ENCODE data around the gene CBX3.
"Not testable (repeated sequence)": the region's sequence is repeated elsewhere in the genome, so short reads cannot be mapped to it uniquely, and the experiment has no call there.

The CBX3 gene

DNA sequence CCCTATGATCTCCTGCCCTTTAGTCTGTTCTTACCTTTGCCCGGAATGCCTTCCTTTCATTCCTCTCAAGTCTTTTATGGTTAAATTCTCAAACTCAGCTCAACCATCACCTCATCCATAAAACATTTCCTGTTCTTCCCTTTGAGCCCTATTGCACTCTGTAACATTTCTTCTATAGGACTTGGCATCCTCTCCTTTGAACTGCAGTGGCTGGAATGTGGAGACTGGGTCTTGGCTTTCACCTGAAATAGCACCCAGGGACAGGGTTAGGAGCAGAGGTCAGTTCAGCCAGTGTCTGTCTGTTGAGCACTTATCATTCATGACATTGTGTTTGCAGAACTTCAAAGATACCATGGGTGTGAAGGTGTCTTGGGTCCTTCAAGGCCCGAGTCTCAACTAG is 42.3 kb upstream of the CBX3 start:
- H3K4me3 ChIP-seq (ENCODE audit: low read depth, low read length): no peak overlapping the region
- H3K4me1 ChIP-seq (ENCODE audit: control insufficient read depth, insufficient read depth, low read length): peaks cover 45% of the 10 kb centered on the region
- peaks cover 6% of the 10 kb centered on the region; the same call in 1 of the 2 replicates for H3K27me3 ChIP-seq (ENCODE audit: control insufficient read depth, insufficient read depth, low read length)
- no peak overlapping the region for H3K9ac ChIP-seq (ENCODE audit: low read depth, low read length)
- H3K9me3 ChIP-seq (ENCODE audit: control insufficient read depth, insufficient read depth, low read length): no peaks in the 10 kb centered on the region
- no peaks in the 10 kb centered on the region for H3K36me3 ChIP-seq (ENCODE audit: control insufficient read depth, insufficient read depth, low read length)
- H3K27ac ChIP-seq (ENCODE audit: low read depth, low read length): no peak overlapping the region

DNA sequence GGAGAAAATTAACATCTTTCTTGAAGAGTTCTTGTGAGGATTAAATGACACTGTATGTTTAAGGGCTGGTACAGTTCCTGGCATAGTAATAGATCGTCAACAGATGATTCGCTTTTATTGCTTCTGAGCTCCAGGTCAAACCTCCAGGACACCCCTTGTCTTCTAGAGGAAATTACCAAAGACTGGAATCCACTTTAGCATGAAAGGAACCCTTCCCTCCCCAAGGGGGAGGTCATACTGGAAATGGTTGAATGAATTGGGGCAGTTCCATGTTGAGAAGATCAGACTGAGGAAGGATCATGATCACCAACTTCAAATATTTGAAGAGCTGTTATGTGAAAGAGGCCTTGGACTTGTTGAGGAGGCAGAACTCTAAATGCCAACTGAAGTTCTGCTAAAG is 40.6 kb upstream of the CBX3 start:
- peaks cover 34% of the 10 kb centered on the region for H3K4me1 ChIP-seq (ENCODE audit: control insufficient read depth, insufficient read depth, low read length)
- no peak overlapping the region for H3K27ac ChIP-seq (ENCODE audit: low read depth, low read length)

DNA sequence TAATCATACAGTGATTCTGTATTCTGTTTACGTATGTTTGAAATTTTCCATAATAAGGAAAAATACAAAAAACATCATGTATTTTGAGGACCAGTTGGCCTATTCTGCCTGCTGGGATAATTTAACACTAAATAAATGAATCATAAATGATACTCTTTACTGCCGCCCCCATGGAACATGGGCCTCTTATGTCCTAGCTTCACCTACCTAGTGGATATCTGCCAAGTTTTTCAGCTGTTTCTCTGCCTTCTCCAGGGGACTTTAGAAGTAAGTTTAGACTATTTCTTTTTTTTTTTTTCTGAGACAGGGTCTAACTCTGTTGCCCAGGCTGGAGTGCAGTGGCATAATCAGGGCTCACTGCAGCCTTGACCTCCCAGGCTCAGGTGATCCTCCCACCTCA is 39.1 kb upstream of the CBX3 start:
- Histone ChIP-seq H3K36me3 (ENCODE audit: control insufficient read depth, insufficient read depth, low read length) (no peaks in the 10 kb centered on the region), H3K27ac (ENCODE audit: low read depth, low read length) (no peak overlapping the region), H3K4me1 (ENCODE audit: control insufficient read depth, insufficient read depth, low read length) (peaks cover 40% of the 10 kb centered on the region), H3K9ac (ENCODE audit: low read depth, low read length) (no peak overlapping the region), H3K27me3 (ENCODE audit: control insufficient read depth, insufficient read depth, low read length) (no peaks in the 10 kb centered on the region), H3K4me3 (ENCODE audit: low read depth, low read length) (no peak overlapping the region), H3K9me3 (ENCODE audit: control insufficient read depth, insufficient read depth, low read length) (no peaks in the 10 kb centered on the region)

More for the DNA sequence above, 40.6 kb upstream of the CBX3 start:
- H3K9ac ChIP-seq (ENCODE audit: low read depth, low read length): no peak overlapping the region
- H3K9me3 ChIP-seq (ENCODE audit: control insufficient read depth, insufficient read depth, low read length): no peaks in the 10 kb centered on the region
- no peaks in the 10 kb centered on the region for H3K36me3 ChIP-seq (ENCODE audit: control insufficient read depth, insufficient read depth, low read length)
- no peak overlapping the region for H3K4me3 ChIP-seq (ENCODE audit: low read depth, low read length)
- no peaks in the 10 kb centered on the region for H3K27me3 ChIP-seq (ENCODE audit: control insufficient read depth, insufficient read depth, low read length)

DNA sequence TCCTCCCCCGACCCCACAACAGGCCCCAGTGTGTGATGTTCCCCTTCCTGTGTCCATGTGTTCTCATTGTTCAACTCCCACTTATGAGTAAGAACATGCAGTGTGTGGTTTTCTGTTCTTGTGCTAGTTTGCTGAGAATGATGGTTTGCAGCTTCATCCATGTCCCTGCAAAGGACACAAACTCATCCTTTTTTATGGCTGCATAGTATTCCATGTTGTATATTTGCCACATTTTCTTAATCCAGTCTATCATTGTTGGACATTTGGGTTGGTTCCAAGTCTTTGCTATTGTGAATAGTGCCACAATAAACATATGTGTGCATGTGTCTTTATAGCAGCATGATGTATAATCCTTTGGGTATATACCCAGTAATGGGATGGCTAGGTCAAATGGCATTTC is 37.7 kb upstream of the CBX3 start:
- not testable (repeated sequence) for H3K27me3 ChIP-seq (ENCODE audit: control insufficient read depth, insufficient read depth, low read length); H3K27ac ChIP-seq (ENCODE audit: low read depth, low read length)
- H3K4me1 ChIP-seq (ENCODE audit: control insufficient read depth, insufficient read depth, low read length): peaks cover 32% of the 10 kb centered on the region

DNA sequence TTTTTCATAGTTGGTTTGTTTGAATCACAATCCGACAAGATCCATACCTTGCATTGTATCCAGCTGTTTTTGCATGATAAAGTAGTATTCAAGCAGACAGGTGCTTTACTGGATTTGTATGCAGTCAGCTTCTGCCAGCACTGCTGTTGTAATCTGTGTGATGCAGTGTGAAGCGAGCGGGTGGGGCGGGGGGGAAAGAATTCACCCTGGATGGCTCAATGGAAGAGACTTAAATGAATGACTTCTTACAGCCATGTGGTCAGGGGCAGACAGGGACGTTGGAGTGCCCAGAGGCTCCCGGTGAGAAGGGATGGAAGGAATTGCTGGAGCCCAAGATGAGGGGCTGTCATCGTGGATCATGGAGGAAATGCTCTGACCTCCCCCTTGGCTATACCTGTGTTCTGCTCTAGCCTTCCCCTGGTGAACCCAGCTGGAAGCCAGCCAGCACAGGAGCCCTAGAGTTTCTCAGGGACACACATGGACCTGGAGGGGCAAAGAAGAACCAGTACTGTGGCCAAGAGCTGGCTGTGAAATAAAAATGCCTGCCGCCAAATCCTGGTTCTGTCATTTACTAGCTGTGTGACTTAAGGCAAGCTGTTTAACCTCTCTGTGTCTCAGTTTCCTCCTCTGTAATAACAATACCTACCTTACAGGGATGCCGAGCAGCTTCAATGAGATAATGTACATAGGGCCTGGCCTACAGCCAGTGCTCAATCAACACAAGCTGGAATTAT is 35.4 kb upstream of the CBX3 start:
- Histone ChIP-seq H3K4me3 (ENCODE audit: low read depth, low read length) (no peak overlapping the region), H3K27me3 (ENCODE audit: control insufficient read depth, insufficient read depth, low read length) (no peaks in the 10 kb centered on the region), H3K36me3 (ENCODE audit: control insufficient read depth, insufficient read depth, low read length) (no peaks in the 10 kb centered on the region), H3K4me1 (ENCODE audit: control insufficient read depth, insufficient read depth, low read length) (peaks cover 15% of the 10 kb centered on the region), H3K9ac (ENCODE audit: low read depth, low read length) (no peak overlapping the region), H3K27ac (ENCODE audit: low read depth, low read length) (peak overlapping the region; percentile 14), H3K9me3 (ENCODE audit: control insufficient read depth, insufficient read depth, low read length) (no peaks in the 10 kb centered on the region)

More for the DNA sequence above, 37.7 kb upstream of the CBX3 start:
- not testable (repeated sequence) for H3K4me3 ChIP-seq (ENCODE audit: low read depth, low read length); H3K36me3 ChIP-seq (ENCODE audit: control insufficient read depth, insufficient read depth, low read length); H3K9me3 ChIP-seq (ENCODE audit: control insufficient read depth, insufficient read depth, low read length); H3K9ac ChIP-seq (ENCODE audit: low read depth, low read length)

DNA sequence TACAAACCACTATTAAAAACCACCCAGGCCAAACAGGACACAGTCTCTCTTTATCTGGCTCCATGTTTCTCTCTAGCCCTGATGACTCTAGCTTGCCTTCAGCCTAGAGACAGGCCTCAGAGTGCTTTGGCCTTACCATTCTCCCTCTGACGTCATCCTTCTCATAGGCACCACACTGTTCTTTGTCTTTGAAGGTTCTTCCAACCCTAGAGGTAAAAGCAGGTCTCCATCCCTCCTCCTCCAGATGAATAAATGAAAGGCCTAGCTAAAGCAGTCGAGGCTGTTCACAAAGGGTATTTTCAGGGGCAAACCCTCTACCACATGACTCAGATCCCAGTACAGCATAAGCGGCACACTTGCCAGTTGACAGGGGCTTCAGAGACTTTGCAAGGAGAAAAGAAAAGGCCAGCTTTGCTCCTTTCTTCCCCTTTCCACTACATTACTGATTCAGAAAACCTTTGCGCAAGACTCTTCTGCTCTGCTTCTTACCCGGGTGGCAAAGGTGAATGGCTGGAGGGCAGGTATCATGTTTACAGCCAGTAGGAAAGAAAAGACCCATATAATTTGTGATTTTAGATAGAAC is 34.8 kb upstream of the CBX3 start:
- no peaks in the 10 kb centered on the region for H3K27me3 ChIP-seq (ENCODE audit: control insufficient read depth, insufficient read depth, low read length)
- H3K27ac ChIP-seq (ENCODE audit: low read depth, low read length): no peak overlapping the region
- H3K4me3 ChIP-seq (ENCODE audit: low read depth, low read length): no peak overlapping the region
- H3K4me1 ChIP-seq (ENCODE audit: control insufficient read depth, insufficient read depth, low read length): peaks cover 15% of the 10 kb centered on the region
- no peaks in the 10 kb centered on the region for H3K9me3 ChIP-seq (ENCODE audit: control insufficient read depth, insufficient read depth, low read length)
- H3K9ac ChIP-seq (ENCODE audit: low read depth, low read length): no peak overlapping the region
- peaks cover 3% of the 10 kb centered on the region; the same call in 1 of the 2 replicates for H3K36me3 ChIP-seq (ENCODE audit: control insufficient read depth, insufficient read depth, low read length)

DNA sequence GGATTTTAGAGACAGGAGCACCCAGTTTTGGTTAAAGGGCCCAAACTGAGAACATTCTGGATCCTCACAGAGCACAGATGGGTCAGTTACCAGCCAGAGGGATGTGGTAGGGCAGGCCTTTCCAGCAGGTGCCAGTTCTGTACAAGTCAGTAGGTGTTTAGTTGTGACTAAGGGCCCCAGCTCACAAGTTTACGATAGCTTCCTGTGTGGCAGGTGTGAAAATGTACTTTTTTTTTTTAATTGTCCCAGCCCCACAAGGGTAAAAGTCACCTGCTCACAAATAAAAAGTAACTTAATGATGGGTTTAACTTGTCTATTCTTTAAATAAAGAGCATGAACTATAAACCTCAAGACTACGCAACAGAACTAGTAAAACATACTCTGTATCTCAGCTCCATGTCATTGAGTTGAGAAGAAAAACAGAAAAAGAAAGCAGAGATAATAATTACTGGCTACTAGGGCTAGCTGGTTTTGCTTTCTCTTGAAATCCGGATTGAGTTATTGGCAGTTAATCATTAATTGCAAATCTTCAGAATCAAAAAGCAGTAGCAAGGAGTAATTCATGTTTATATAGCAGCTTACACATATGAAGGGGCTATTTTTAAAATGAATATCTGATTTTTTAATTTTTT is 34.1 kb upstream of the CBX3 start:
- Histone ChIP-seq H3K9ac (ENCODE audit: low read depth, low read length) (no peak overlapping the region), H3K9me3 (ENCODE audit: control insufficient read depth, insufficient read depth, low read length) (no peaks in the 10 kb centered on the region), H3K27me3 (ENCODE audit: control insufficient read depth, insufficient read depth, low read length) (no peaks in the 10 kb centered on the region), H3K4me3 (ENCODE audit: low read depth, low read length) (no peak overlapping the region), H3K36me3 (ENCODE audit: control insufficient read depth, insufficient read depth, low read length) (peaks cover 3% of the 10 kb centered on the region; the same call in 1 of the 2 replicates), H3K4me1 (ENCODE audit: control insufficient read depth, insufficient read depth, low read length) (peaks cover 15% of the 10 kb centered on the region), H3K27ac (ENCODE audit: low read depth, low read length) (no peak overlapping the region)

DNA sequence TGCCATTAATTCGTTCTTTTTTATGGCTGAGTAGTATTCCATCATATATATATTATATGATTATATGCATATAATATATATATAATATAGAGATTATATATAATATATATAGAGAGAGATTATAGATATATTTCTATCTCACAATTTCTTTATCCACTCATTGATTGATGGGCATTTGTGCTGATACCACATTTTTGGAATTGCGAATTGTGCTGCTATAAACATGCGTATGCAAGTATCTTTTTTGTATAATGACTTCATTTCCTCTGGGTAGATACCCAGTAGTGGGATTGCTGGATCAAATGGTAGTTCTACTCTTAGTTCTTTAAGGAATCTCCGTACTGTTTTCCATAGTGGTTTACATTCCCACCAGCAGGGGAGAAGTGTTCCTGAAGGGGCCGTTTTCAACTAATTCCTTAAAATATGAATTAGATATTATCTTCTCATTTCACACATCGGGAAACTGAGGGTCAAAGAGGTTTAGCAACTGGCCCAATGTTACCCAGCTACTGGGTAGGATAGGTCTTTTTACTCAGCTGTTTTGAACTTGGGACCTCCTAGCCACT is 33.0 kb upstream of the CBX3 start:
- Histone ChIP-seq H3K4me1 (ENCODE audit: control insufficient read depth, insufficient read depth, low read length) (peaks cover 15% of the 10 kb centered on the region), H3K27me3 (ENCODE audit: control insufficient read depth, insufficient read depth, low read length) (no peaks in the 10 kb centered on the region), H3K27ac (ENCODE audit: low read depth, low read length) (no peak overlapping the region), H3K9me3 (ENCODE audit: control insufficient read depth, insufficient read depth, low read length) (no peaks in the 10 kb centered on the region), H3K4me3 (ENCODE audit: low read depth, low read length) (no peak overlapping the region), H3K36me3 (ENCODE audit: control insufficient read depth, insufficient read depth, low read length) (peaks cover 3% of the 10 kb centered on the region; the same call in 1 of the 2 replicates), H3K9ac (ENCODE audit: low read depth, low read length) (no peak overlapping the region)

DNA sequence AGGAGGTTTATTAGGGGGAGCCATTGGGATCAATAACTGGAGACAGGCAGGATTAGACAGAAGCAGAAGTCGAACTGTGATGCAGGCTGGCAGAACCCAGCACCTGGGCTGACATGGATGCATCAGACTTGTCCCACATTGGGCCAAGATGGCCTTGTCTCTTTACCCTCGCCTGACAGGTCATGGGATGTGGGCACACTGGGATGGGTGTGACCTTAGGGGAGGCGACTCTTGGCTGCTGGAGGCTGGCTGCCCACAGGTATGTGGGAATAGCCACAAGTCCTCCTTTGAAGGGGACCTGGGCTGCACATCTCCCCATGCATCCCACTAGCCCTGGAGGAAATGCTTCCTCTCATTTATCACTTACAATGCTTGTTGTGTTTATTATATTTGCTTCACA is 32.3 kb upstream of the CBX3 start:
- Histone ChIP-seq H3K36me3 (ENCODE audit: control insufficient read depth, insufficient read depth, low read length) (peaks cover 3% of the 10 kb centered on the region; the same call in 1 of the 2 replicates), H3K9me3 (ENCODE audit: control insufficient read depth, insufficient read depth, low read length) (no peaks in the 10 kb centered on the region), H3K9ac (ENCODE audit: low read depth, low read length) (no peak overlapping the region), H3K27me3 (ENCODE audit: control insufficient read depth, insufficient read depth, low read length) (no peaks in the 10 kb centered on the region), H3K4me1 (ENCODE audit: control insufficient read depth, insufficient read depth, low read length) (peaks cover 15% of the 10 kb centered on the region), H3K27ac (ENCODE audit: low read depth, low read length) (no peak overlapping the region), H3K4me3 (ENCODE audit: low read depth, low read length) (no peak overlapping the region)

DNA sequence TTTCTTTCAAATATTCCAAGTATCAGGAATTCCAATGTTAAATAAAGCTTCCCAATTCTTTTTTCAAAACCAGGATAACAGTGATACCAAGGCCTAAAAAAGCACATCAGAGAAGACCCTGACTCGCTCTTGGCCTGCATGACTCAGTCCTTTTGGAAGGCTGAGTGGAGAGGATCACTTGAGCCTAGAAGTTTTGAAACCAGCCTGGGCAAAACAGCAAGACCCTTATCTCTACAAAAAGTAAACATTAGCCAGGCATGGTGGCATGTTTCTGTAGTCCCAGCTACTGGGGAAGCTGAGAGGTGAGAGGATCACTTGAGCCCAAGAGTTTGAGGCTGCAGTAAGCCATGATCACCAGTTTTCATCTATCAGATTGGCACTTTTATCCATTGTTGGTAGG is 30.9 kb upstream of the CBX3 start:
- Histone ChIP-seq H3K27ac (ENCODE audit: low read depth, low read length) (no peak overlapping the region), H3K36me3 (ENCODE audit: control insufficient read depth, insufficient read depth, low read length) (peaks cover 3% of the 10 kb centered on the region; the same call in 1 of the 2 replicates), H3K27me3 (ENCODE audit: control insufficient read depth, insufficient read depth, low read length) (no peaks in the 10 kb centered on the region), H3K4me3 (ENCODE audit: low read depth, low read length) (no peak overlapping the region), H3K9me3 (ENCODE audit: control insufficient read depth, insufficient read depth, low read length) (no peaks in the 10 kb centered on the region), H3K9ac (ENCODE audit: low read depth, low read length) (no peak overlapping the region), H3K4me1 (ENCODE audit: control insufficient read depth, insufficient read depth, low read length) (peaks cover 14% of the 10 kb centered on the region)

DNA sequence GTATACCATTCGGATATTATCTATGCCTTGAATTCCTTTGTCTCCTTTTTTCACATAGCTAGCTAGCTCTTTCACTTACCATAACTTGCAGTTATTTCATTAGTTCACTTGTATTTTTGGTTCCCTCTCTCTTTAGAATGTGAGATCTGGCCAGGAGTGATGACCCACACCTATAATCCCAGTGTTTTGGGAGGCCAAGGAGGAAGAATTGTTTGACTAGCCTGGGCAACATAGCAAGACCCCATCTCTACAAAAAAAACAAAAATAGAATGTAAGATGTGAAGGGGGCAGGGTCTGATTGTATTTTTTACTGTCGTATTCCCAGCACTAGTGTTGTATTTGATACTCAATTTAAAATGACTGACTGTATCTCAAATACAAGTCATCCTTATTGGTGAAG is 29.9 kb upstream of the CBX3 start:
- H3K27ac ChIP-seq (ENCODE audit: low read depth, low read length): no peak overlapping the region
- H3K27me3 ChIP-seq (ENCODE audit: control insufficient read depth, insufficient read depth, low read length): no peaks in the 10 kb centered on the region
- H3K9me3 ChIP-seq (ENCODE audit: control insufficient read depth, insufficient read depth, low read length): no peaks in the 10 kb centered on the region
- H3K4me1 ChIP-seq (ENCODE audit: control insufficient read depth, insufficient read depth, low read length): peaks cover 5% of the 10 kb centered on the region
- H3K4me3 ChIP-seq (ENCODE audit: low read depth, low read length): no peak overlapping the region
- H3K36me3 ChIP-seq (ENCODE audit: control insufficient read depth, insufficient read depth, low read length): peaks cover 3% of the 10 kb centered on the region; the same call in 1 of the 2 replicates
- no peak overlapping the region for H3K9ac ChIP-seq (ENCODE audit: low read depth, low read length)

Measured in HUES48 (cell line).